ENCODE measurements around the gene SMIM1.

The SMIM1 gene

DNA sequence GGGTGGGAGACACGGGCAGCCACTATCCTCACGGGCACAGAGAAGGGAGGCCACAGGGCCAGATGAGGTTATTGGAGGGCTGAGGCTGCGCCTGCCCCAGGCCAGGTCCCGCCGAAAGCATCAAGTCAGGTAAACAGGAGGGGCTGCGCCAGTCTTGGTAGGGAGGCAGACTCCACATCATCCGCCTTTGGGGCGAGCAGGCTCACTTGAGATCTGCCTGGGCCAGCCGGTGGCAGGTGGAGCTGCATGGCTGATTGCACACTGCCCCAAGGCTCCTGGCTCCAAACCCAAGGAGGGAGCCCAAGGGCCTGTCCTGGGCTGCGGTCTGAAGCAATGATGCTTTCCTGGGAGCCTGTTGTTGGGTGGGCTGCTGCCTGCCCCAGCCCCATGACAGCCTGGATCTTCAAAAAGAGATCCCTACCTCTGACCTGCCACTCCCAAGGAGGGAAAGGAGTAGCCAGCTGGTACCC is 4.6 kb downstream of the SMIM1 start:
- no peak for DNase-seq (ENCODE audit: low read depth)

DNA sequence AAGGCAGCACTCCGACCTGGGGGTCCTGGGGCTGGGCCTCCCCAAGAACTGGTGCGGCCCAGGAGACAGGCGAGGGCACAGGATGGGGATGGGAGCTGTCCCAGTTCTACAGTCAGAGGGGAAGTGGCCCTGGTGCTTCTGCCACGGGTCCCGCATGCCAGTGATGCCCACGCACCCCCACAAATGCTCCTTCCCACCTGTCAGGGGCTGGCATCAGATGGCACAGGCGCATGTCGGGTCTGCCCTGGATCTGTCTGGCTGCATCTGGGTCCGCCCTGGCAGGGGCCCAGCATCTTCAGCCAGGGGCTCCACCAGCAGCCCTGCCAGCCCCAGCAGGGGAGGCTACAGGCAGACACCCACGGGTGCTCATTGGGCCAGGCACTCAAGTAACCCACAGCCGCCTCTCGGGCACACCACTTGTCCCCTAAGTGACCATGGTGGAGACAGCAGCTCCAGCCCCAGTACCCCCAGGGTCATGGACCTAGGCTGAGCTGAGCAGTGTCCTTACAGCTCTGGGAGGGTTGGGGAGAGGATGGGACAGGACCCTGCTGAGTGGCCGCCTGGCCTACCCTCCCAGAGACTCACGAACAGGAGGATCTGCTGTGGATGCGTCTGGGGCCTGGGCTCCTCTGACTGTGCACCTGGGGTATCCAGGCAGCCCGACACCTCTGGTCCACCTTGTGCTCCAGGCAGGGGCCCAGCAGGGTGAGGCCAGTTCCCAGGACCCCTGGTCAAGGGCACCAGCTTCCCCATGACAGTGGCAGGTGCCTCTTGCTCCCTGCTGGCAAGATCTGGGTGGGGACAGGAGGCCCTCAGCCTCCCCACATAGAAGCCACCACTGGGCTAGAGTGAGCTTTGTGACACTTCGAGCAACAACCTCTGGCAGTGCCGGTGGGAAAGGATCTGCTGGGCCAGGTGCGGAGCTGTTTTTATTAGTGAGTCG is 5.4 kb downstream of the SMIM1 start:
- no peak for DNase-seq (ENCODE audit: low read depth)

DNA sequence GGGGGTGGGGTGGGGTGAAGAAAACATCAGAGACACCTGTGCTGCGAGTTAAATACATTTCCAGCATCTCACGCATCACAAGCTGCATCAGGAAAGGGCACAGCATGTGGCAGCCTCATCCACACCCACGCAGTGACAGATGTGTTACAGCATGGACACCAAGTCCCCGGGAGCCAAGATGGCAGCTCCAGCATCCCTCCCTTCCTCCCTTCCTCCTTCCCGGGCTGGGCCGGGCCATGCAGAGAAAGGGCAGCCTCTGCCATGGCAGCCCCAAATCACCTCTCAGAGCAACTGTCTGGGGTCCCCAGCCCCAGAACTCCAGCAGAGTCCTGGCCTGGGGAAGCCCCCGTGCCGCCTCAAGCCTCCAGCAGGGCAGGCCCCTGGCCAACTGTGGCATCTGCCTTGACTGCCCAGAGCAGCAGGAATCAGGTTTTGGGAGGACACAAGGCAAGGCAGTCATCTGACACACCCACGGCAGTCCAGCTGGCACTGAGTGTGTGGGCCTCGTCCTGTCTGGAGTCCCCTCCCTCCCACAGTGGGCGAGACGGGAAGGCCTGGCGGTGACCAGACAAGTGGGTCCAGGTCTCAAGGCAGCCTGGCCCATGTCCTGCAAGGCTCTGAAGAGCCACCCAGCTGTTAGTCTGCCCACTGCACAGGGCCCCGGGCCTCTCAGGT is 6.2 kb downstream of the SMIM1 start:
- no peak for DNase-seq (ENCODE audit: low read depth)

- DNase-seq (ENCODE audit: low read depth), result no peak
Observed at GRCh38 chr1:3779265-3779911, 6.8 kb downstream of the SMIM1 start.

DNA sequence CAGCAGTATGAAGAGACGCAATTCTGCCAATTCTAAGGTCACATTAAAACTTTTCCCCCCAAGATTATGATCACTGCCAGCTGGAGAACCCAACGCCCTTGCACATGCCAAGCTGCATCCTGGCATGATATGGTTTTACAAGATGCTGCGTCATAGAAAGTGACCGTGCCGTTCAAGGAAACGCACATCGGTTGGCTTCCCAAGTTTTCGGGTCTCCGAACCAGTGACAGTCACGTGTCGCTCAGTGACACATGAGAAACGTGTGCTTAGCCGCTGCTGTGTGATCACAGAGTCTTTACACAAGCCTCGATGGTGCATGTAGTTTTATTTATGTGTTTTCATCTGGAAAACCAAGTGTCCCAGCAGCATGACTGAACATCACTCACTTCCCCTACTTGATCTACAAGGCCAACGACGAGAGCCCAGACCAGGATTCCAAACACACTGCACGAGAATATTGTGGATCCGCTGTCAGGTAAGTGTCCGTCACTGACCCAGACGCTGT is 7.4 kb downstream of the SMIM1 start:
- DNase-seq (ENCODE audit: low read depth), result no peak

DNA sequence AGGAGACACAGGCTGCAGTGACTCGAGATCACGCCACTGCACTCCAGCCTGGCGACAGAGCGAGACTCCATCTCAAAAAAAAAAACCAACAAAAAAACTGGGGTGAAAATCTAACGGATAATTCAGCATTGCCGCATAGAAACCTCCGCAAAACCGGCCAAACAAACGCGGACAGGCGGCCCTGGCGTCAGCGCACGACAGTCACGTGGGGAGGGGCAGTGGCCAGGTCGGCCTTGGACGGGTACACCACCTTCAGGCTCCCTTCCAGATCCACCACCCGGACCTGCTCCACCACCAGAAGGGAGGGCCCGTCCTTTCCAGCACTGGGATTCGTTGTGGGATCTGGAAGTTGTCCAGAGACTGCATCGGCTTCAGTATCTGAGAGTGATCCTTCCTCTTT is 8.4 kb downstream of the SMIM1 start:
- DNase-seq (ENCODE audit: low read depth), result no peak

GRCh38 chr1:3783651-3784474 is 11.3 kb downstream of the SMIM1 start:
- DNase-seq (ENCODE audit: low read depth), result no peak

DNA sequence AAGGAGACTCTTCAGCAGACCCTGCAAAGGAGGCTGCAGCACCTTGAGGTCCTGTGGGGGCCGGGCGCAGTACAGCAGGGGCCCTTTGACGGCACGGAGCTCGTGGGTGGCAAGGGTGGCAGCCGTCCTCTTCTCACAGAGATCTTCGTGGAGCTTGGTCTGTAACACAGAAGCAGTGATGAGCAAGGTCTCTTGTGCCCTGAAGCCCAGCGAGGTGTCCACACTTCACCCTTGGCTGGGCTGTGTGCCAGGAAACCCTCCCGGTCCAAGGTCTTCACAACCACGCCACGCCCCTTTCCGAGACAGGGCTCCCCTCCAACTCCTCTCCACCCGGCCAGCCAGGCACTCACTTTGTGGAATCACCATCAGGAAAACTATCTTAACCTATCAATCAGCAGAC is 12.5 kb downstream of the SMIM1 start:
- no peak for DNase-seq (ENCODE audit: low read depth)

GRCh38 chr1:3785456-3786157 is 13.1 kb downstream of the SMIM1 start:
- no peak for DNase-seq (ENCODE audit: low read depth)

DNA sequence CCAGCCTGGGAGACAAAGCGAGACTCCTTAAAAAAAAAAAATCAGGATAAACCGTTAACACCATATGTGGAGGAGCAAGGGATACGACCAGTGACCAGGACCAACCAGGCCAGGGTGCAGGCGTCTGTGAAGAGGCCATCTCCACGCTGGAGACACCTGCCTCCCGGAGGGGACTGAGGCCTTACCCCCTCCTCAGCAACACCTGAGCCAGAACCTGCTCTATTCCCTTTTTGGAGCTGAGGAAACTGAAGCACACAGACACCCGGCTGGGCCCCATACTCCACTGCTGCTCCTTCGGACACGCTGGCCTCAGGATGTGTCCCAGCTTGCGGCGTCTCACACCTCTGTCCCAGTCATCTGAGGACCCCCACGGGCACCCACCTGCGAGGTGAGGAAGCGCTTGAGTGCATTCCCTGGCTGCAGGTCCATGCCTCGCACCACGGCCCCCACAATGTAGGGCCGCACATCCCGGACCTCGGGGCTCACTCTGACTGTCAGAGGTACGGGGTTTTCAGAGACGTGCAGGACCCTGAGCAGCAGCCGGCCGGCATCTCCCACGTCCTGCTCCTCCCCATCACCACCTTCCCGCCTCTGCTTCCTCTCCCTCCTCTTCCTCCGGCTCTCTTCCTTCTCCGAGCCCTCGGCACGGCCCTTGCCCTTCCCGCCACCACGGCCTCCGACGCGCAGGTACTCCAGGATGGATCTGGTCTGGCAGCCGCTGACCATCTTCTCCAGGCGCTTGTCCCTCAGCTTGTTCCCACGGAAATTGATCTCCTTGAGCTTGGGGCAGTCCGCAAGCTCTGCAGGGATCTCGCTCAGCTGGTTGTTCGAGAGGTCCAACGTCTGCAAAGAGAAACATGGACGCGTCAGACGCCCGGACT is 14.2 kb downstream of the SMIM1 start:
- DNase-seq (ENCODE audit: low read depth), result no peak

DNA sequence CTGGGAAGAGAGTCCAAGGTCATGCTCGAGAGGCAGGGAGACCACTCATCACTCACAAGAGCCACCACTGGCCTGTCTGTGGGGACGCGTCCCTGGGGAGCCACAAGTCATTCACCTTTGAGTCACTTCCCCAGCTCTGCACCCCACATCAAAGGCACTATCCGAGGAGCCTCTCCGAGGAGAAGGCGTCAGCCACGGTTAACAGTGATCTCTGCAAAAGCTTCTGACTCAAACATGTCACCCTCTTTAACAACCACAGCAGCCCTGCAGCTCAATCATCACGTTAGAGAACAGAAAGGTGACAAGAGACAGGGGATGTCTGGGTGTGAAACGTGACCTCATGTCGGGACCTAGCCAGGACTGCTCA is 14.8 kb downstream of the SMIM1 start:
- DNase-seq (ENCODE audit: low read depth), result no peak

GRCh38 chr1:3787745-3788605 is 15.4 kb downstream of the SMIM1 start:
- DNase-seq (ENCODE audit: low read depth), result no peak

DNA sequence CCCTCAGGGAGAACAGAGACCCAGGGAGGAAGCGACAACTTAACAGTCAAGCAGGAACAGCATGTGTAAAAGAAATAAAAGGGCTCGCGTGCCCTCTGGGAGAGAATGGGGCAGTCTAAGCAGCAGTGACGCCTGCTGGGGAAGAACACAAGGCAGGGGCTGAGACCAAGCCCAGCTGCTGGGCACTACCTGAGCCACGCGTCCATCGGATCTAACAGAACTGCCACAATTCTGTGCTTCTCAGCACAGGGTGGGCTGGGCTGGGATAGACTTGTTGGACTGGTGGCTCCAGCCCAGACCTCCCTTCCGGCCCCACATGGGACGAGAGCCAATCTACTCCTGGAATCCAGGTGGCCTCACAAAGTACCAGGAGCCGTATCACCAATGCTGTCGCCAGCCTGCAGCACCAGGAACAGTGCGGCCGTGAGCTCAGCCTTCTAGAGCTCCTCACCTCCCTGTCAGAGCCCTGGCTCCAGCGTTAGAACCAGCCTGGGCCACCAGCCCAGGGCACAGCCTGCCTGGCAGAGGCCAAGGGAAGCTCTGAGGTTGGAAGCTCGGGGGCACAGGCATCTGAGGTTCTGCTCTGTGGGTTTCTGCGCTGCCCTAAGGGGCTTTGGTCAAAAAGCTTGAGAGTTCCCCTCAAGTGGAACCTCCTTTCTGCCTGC is 16.3 kb downstream of the SMIM1 start:
- no peak for DNase-seq (ENCODE audit: low read depth)

GRCh38 chr1:3789421-3790300 is 17.1 kb downstream of the SMIM1 start:
- DNase-seq (ENCODE audit: low read depth), result no peak

DNA sequence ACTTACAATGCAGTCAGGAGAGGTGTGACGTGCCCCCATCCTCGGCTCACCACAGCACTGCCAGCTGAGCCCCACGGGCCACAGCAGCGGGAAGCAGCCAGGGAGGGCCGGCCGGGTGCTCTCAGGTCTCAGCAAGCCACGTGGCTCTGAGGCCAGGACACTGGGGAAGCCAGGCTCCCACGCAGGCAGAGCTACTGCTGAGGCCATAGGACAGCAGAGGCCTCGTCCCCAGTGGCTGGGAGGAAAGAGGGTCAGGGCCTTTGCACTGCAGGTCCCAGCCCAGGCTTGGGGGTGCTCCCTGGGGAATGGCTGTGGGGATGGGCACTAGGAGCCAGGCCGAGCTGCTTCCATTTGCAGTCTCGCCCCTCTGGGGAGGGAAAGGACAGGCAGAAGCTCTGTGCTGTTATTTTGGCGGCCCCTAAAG is 18.0 kb downstream of the SMIM1 start:
- DNase-seq (ENCODE audit: low read depth), result no peak

DNA sequence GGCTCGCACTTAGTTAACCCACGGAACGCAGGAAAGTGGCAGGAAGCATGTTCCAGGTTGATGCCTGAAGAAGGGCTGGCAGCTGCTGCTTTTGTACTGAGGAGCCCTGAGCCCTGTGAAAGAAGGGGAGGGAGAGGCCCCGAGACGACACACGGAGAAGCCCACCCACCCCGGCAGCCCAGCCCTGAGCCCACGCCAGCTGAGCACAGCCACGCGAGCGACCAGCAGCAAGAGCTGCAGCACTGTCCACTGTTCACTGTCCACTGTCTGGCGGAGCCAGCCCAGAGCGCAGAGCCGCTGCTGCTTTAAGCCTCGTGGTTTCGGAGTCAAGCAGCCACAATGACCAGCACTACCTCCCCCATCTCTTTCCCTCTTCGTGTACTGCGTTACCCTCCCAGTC is 18.4 kb downstream of the SMIM1 start:
- no peak for DNase-seq (ENCODE audit: low read depth)

DNA sequence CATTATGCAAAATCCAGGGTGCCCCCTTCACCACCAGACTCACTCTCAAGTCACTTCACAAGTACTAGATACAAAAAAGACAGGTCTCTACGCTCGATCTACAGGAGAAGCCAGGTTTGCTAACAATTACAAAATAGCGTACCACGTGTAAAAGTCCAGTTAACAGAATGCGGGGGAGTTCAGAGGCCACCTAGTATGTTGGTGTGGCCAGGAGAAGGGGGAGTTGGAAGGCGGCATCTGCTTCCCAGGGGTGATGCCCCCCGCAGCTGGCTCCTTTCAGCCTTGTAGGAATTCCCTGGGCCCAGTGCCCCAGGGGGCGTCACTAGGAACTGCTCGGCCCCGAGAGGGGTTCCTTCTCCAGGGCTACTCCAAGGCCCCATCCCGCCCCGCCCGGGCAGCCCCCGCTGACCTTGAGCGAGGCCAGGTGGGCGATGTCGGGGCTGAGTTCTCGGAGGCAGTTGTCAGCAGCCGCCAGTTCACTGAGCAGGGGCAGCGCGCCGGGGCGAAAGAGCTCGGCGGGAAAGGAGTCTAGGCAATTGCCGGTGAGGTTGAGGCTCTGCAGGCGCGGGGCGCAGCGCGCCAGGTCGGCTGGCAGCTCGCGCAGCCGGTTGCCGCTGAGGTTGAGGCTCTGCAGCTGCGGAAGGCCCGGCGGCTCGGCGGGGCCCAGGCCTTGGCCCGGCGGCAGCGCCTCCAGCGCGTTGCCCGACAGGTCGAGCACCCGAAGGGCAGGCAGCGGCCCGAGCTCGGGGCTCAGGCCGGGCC is 23.1 kb downstream of the SMIM1 start:
- DNase-seq (ENCODE audit: low read depth), result no peak
